Peyer's patch (tissue), 4 donors: Measurements from ENCODE around the gene ITPR1.

Source experiments
- CTCF ChIP-seq, 6 experiments: fragments of 450-650 bp in 4 of 6; fragments of 200-600 bp in 2 of 6; sonication (generic) in 1 of 6; IDR thresholded peaks; one replicate each; pipeline ENCODE4 v1.5.1; 2017 to 2019; ENCODE audit warnings: antibody characterized with exemption in 6 of 6, mild to moderate bottlenecking in 3 of 6, moderate library complexity in 1 of 6
- POLR2A ChIP-seq, 2 donors: fragments of 450-650 bp; IDR thresholded peaks; one replicate each; pipeline ENCODE4 v1.5.1; 2017; ENCODE audit warnings: antibody characterized with exemption in 2 of 2, mild to moderate bottlenecking in 2 of 2, moderate library complexity in 2 of 2

DNA sequence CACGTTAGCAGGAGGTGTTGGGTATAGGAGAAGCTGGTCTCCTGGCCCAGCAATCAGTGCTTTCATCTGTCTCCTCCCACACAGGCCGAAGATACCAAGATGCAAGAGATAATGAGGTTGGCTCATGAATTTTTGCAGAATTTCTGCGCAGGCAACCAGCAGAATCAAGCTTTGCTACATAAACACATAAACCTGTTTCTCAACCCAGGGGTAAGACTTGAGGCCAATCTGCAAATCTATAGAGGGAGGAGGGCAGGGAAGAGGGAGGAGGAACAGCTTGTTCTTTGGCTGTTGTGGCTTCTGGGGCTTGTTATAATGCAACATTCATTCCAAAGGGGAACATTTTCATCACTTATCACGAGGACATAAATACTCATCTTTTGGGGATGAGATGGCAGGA lies 195.3 kb downstream of the ITPR1 start:
- TF ChIP-seq POLR2A (IDR thresholded peaks at IDR 0.05), result no peak
- TF ChIP-seq CTCF (IDR thresholded peaks at IDR 0.05), result no peak
